Measurements from ENCODE around the gene LRCH1.

The LRCH1 gene

GRCh38 chr13:46659413-46660065, 106.6 kb downstream of the LRCH1 start:
- DNase-seq (ENCODE audit: low read depth), result no peak
- H3K4me3 ChIP-seq (ENCODE audit: low read length), result no peak overlapping the region
- TF ChIP-seq CTCF (IDR thresholded peaks at IDR 0.05; ENCODE audit: insufficient read depth, low read depth, low read length, missing control alignments), result no peak

GRCh38 chr13:46660416-46660815, 107.4 kb downstream of the LRCH1 start:
- no peak overlapping the region for H3K4me3 ChIP-seq (ENCODE audit: low read length)
- TF ChIP-seq CTCF (IDR thresholded peaks at IDR 0.05; ENCODE audit: insufficient read depth, low read depth, low read length, missing control alignments), result no peak
- DNase-seq (ENCODE audit: low read depth), result no peak

GRCh38 chr13:46660857-46661256, 107.9 kb downstream of the LRCH1 start:
- DNase-seq (ENCODE audit: low read depth), result no peak
- no peak for TF ChIP-seq CTCF (IDR thresholded peaks at IDR 0.05; ENCODE audit: insufficient read depth, low read depth, low read length, missing control alignments)
- H3K4me3 ChIP-seq (ENCODE audit: low read length), result no peak overlapping the region

GRCh38 chr13:46662690-46663089, 109.7 kb downstream of the LRCH1 start:
- DNase-seq (ENCODE audit: low read depth), result no peak
- H3K4me3 ChIP-seq (ENCODE audit: low read length), result no peak overlapping the region
- no peak for TF ChIP-seq CTCF (IDR thresholded peaks at IDR 0.05; ENCODE audit: insufficient read depth, low read depth, low read length, missing control alignments)

- H3K4me3 ChIP-seq (ENCODE audit: low read length), result no peak overlapping the region
- DNase-seq (ENCODE audit: low read depth), result peak; percentile 37
- TF ChIP-seq CTCF (IDR thresholded peaks at IDR 0.05; ENCODE audit: insufficient read depth, low read depth, low read length, missing control alignments), result no peak
Observed at GRCh38 chr13:46663206-46664037, 110.5 kb downstream of the LRCH1 start.

- DNase-seq (ENCODE audit: low read depth), result no peak
- H3K4me3 ChIP-seq (ENCODE audit: low read length), result no peak overlapping the region
- no peak for TF ChIP-seq CTCF (IDR thresholded peaks at IDR 0.05; ENCODE audit: insufficient read depth, low read depth, low read length, missing control alignments)
Observed at GRCh38 chr13:46664195-46664594, 111.2 kb downstream of the LRCH1 start.
